ENCODE results near the gene CCDC183.

The CCDC183 gene

DNA sequence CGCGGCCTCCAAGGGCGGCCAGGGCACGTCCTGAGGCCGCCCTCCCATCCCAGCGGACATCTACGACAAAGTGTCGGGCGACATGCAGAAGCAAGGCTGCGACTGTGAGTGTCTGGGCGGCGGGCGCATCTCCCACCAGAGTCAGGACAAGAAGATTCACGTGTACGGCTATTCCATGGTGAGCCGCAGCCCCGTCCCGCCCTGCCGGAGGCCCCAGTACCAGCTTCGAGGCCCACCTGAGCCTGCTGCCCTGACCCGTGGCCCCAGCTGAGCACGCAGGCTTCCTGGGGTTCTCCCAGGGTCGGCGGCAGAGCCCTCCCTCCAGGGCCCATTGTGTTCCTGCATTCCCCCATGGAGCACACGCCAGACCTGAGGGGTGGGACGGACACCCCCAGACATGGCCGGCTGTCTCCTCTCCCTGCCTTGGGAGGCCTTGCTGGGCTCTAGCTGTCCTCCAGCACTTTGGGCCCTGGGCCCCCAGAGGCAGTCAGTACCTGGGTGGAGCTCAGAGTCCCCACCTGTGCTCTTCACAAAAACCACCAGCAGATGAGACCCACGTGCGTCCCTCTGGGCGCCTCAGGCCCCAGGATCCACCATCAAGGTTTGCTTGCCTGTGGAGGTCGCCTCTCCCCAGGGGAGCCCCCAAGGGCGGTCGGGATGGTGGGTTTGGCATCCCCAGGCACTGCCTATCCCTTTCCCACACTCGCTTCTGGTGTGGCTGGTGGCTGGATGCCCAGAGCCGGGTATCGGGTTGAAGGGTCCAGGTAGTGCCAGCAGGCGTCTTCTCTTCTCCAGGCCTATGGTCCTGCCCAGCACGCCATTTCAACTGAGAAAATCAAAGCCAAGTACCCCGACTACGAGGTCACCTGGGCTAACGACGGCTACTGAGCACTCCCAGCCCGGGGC, 54.1 kb downstream of the CCDC183 start:
- Histone ChIP-seq H3K36me3 (peaks cover 0 to 17% (median 10%) of the 10 kb centered on the region in 3 donors), H3K9me3 (no peaks in the 10 kb centered on the region), H3K27me3 (peaks cover 0 to 22% of the 10 kb centered on the region in 2 donors), H3K4me3 (peak overlapping the region; percentile 70 to 94), H3K27ac (peak overlapping the region; percentile 92 to 96), H3K4me1 (peaks cover 0 to 50% (median 38%) of the 10 kb centered on the region in 4 donors)
- TF ChIP-seq, protein P1, sequence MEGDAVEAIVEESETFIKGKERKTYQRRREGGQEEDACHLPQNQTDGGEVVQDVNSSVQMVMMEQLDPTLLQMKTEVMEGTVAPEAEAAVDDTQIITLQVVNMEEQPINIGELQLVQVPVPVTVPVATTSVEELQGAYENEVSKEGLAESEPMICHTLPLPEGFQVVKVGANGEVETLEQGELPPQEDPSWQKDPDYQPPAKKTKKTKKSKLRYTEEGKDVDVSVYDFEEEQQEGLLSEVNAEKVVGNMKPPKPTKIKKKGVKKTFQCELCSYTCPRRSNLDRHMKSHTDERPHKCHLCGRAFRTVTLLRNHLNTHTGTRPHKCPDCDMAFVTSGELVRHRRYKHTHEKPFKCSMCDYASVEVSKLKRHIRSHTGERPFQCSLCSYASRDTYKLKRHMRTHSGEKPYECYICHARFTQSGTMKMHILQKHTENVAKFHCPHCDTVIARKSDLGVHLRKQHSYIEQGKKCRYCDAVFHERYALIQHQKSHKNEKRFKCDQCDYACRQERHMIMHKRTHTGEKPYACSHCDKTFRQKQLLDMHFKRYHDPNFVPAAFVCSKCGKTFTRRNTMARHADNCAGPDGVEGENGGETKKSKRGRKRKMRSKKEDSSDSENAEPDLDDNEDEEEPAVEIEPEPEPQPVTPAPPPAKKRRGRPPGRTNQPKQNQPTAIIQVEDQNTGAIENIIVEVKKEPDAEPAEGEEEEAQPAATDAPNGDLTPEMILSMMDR (IDR thresholded peaks at IDR 0.05), result no peak
- intact Hi-C loops (cut with DNase I; ENCODE audit: low total_unique reads), result loop anchor here (2.0 kb wide), 1 partner anchor 95 kb away; the partner anchor contains the start of genes C8G and FBXW5
- DNase-seq, result no peak

DNA sequence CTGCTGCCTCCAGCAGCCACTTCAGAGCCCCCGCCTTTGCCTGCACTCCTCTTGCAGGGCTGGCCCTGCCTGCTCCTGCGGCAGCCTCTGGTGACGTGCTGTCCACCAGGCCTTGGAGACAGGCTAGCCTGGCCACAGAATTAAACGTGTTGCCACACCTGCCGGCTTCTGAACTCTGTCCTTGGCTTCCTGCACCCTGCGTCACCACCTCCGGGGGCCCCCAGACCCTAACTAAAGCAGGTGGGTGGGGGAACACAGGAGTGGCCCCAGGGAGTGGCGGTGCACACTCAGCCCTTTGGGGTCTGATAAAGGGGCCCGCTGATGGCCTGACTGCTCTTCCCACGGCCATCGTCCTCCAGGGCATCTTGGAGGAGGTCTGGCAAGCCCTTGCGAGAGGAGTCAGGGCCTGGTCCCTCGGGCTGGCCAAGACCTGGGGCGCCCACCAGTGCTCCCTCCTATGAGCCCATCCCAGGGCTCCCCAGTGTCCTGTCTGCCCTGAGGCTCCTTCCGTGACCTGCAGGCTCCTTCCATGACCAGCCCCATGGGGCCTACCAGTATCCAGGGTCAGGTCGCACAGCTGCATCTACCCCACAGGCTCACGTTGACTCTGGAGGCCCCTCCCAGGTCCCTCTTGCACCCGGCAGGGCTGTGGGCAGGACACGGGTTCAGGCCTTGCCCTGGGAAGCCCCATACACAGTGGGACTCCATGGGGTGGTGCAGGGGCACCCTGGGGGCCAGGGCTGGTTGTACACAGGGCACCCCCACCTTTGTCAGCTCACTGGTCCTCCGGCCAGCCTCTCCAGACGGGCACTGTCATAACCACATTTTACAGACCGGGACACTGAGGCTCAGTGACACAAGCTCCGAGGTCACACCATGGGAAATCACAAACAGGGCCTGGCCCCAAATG, 55.0 kb downstream of the CCDC183 start:
- no peaks in the 10 kb centered on the region for H3K9me3 ChIP-seq
- H3K27ac ChIP-seq, result no peak overlapping the region
- TF ChIP-seq, protein P1 (IDR thresholded peaks at IDR 0.05), result no peak
- peaks cover 0 to 17% (median 10%) of the 10 kb centered on the region in 3 donors for H3K36me3 ChIP-seq
- H3K4me1 ChIP-seq, result peaks cover 0 to 41% (median 32%) of the 10 kb centered on the region in 4 donors
- peaks cover 0 to 12% of the 10 kb centered on the region in 2 donors for H3K27me3 ChIP-seq
- intact Hi-C loops (cut with DNase I; ENCODE audit: low total_unique reads), result no loop called here
- DNase-seq, result no peak
- no peak overlapping the region for H3K4me3 ChIP-seq

DNA sequence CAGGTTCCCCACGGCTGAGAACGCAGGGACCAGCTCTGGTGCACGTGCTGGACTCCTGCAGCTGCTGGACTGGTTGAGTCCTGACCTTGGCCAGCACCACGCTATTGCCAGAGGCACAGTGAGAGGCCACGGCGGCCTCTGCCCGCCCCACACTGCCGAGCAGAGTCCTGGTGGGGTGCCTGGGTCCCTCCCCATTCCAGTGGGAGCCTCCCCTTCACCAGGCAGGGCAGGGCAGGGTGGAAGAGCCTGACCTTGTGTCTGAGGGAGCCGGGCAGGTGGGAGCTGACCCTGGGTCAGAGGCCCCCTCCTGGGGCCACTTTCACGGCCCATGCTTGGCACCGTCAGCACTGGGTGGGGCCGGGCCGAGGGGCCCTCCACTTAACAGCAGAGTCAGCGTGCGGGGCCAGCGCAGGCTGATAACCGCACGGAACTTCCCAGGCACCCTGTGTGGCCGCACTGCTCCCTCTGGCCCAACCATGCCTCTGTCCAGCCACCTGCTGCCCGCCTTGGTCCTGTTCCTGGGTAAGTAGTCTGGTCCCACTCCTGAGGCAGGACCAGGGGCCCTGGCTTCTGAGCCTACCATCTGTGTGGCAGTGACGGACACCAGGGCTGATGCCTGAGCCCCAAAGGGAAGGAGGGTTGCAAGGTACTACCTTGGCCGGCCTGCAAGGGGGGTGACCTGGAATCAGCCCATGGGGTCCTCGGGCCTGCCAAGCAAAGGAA, 56.0 kb downstream of the CCDC183 start, which contains the start of gene MAMDC4:
Gene MAMDC4, plus strand, starts transcription at position 406 of the 723 bp plus-strand sequence. Its CDS starts 71 bp downstream, at position 477.
- no peak within 1 kb of the TSS for H3K27ac ChIP-seq
- H3K4me1 ChIP-seq, result peaks cover 0 to 32% (median 24%) of the 10 kb centered on the region in 4 donors
- H3K4me3 ChIP-seq, result no peak within 1 kb of the TSS
- TF ChIP-seq, protein P1 (IDR thresholded peaks at IDR 0.05), result no peak
- peaks cover 0 to 17% (median 10%) of the 10 kb centered on the region in 3 donors for H3K36me3 ChIP-seq
- H3K9me3 ChIP-seq, result no peaks in the 10 kb centered on the region
- intact Hi-C loops (cut with DNase I; ENCODE audit: low total_unique reads), result no loop called here
- peaks cover 0 to 3% of the 10 kb centered on the region in 2 donors for H3K27me3 ChIP-seq
- no peak for DNase-seq

DNA sequence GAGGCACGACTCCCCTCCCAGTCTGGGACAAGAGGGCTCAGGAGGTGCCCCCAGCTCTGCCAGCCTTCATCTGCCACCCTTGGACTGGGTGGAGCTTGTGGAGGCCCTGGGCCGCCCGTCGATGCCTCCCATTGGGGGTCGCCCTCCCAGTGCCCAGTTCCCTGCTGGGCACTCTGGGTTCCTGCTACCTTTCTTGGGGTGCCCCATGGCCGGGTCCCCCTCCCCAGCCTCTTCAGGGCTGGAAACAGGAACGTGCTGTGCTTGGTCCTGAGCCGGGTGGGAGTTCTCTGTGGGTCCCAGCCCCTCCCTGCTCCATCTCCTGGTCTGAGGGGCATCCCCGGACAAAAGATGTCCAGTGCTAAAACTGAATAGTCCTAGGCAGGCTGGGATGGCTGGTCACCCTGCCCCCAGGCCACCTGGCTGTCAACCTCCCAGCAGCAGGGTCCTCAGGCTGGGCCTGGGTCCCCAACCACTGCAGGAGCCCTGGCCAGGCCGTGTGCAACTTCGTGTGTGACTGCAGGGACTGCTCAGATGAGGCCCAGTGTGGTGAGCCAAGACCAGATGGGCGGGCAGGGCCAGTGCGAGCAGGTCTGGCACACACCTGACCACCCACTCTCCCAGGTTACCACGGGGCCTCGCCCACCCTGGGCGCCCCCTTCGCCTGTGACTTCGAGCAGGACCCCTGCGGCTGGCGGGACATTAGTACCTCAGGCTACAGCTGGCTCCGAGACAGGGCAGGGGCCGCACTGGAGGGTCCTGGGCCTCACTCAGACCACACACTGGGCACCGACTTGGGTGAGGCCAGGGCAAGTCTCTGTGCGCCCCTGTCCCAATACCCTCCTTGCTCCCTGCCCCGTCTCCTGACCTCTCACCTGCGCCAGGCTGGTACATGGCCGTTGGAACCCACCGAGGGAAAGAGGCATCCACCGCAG, 56.8 kb downstream of the CCDC183 start:
- Histone ChIP-seq H3K4me3 (no peak overlapping the region), H3K4me1 (peaks cover 0 to 32% (median 16%) of the 10 kb centered on the region in 4 donors), H3K27ac (no peak overlapping the region), H3K27me3 (no peaks in the 10 kb centered on the region), H3K9me3 (no peaks in the 10 kb centered on the region), H3K36me3 (peaks cover 0 to 17% (median 10%) of the 10 kb centered on the region in 3 donors)
- intact Hi-C loops (cut with DNase I; ENCODE audit: low total_unique reads), result no loop called here
- peak in 1 of 2 donors; percentile 65 for DNase-seq
- TF ChIP-seq, protein P1 (IDR thresholded peaks at IDR 0.05), result no peak
